ENCODE results near the gene TMEM240. TPM values are rescaled to one million over a fixed set of nuclear protein-coding genes. Genes with fewer than 3 reads are reported as not detected.
"Not testable (repeated sequence)": the region's sequence is repeated elsewhere in the genome, so short reads cannot be mapped to it uniquely, and the experiment has no call there.

Gene TMEM240
- total and polyA plus RNA-seq, 2 of the 8 experiments (the other 6 are each of a cell fraction or from before 2014, with no cell fraction given): 3.6 to 5.7 TPM

DNA sequence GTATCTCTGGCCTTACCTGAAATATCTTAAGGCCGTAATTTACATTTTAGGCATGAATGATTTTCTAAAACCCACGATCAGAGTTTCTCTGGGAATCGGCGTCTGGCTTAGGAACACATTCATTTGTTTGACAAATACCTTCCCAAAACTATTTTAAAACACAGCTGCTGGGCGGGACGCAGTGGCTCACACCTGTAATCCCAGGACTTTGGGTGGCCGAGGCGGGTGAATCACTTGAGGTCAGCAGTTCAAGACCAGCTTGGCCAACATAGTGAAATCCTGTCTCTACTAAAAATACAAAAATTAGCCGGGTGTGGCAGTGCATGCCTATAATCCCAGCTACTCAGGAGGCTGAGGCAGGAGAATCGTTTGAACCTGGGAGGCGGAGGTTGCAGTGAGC lies 16.5 kb upstream of the TMEM240 start:
- H2BK5ac ChIP-seq (ENCODE audit: low read depth, low read length); H3K18ac ChIP-seq (ENCODE audit: extremely low read depth, low read length); H4K5ac ChIP-seq (ENCODE audit: insufficient read length, low read depth, low read length); H2BK20ac ChIP-seq (ENCODE audit: low read length); H2BK12ac ChIP-seq (ENCODE audit: low read depth, low read length); DNase-seq (ENCODE audit: low read depth in 1 of 2, low spot score in 2 of 2); H4K8ac ChIP-seq (ENCODE audit: extremely low read depth, insufficient read depth, low read length); H3K79me1 ChIP-seq (ENCODE audit: low read depth, low read length); H3K9me3 ChIP-seq (ENCODE audit: insufficient read depth in 2 of 2, low read depth in 1 of 2, low read length in 1 of 2); H2AK5ac ChIP-seq (ENCODE audit: low read depth, low read length); H3K4me2 ChIP-seq (ENCODE audit: insufficient read depth in 1 of 2, low read depth in 2 of 2, low read length in 2 of 2); H3K4me3 ChIP-seq (ENCODE audit: extremely low read depth in 1 of 4, insufficient read depth in 2 of 4, low read depth in 3 of 4, low read length in 4 of 4); H3K27ac ChIP-seq (ENCODE audit: low read depth, low read length); H3K4me1 ChIP-seq (replicated peaks in 1 of 4; ENCODE audit: control insufficient read depth in 3 of 4, insufficient read depth in 4 of 4, low read length in 3 of 4); H2BK120ac ChIP-seq (replicated peaks; ENCODE audit: low read depth, low read length); H3K23me2 ChIP-seq (ENCODE audit: low read depth, low read length); H3K4ac ChIP-seq (replicated peaks; ENCODE audit: insufficient read length, low read depth, low read length); H3K14ac ChIP-seq (ENCODE audit: insufficient read length); H3K27me3 ChIP-seq (replicated peaks in 1 of 4; ENCODE audit: control insufficient read depth in 3 of 4, extremely low read depth in 1 of 4, insufficient read depth in 3 of 4, low read length in 3 of 4); FAIRE-seq; H3K23ac ChIP-seq (ENCODE audit: insufficient read length); H2AFZ ChIP-seq (ENCODE audit: low read length); H3K56ac ChIP-seq (replicated peaks; ENCODE audit: insufficient read length, low read depth, low read length); H4K91ac ChIP-seq (replicated peaks; ENCODE audit: insufficient read length, low read length); H3K9ac ChIP-seq (replicated peaks in 1 of 4; ENCODE audit: extremely low read depth in 1 of 4, low read depth in 3 of 4, low read length in 3 of 4); H2BK15ac ChIP-seq (ENCODE audit: low read length): not testable (repeated sequence)
- ChIA-PET CTCF (ENCODE audit: partially characterized antibody) (interaction anchor here (0.6 to 1.8 kb wide), 5 partner anchors 10 to 1632 kb away, joined by 3 to 6 read pairs (median 3); no protein-coding TSS in a partner anchor), POLR2A (ENCODE audit: partially characterized antibody) (interaction anchor here (0.6 to 23.0 kb wide), 5 partner anchors 5 to 614 kb away, joined by 3 to 367 read pairs (median 3); partner anchors contain the start of gene MIB2)
- H3K36me3 ChIP-seq (ENCODE audit: control insufficient read depth in 2 of 4, insufficient read depth in 4 of 4, low read length in 3 of 4): peaks cover 0 to 12% (median 4%) of the 10 kb centered on the region in 4 experiments; a peak in 4 of 8 replicates
- peaks cover 4 to 23% of the 10 kb centered on the region in 2 experiments for H4K20me1 ChIP-seq (replicated peaks in 1 of 2; ENCODE audit: control insufficient read depth in 1 of 2, insufficient read depth in 2 of 2, low read length in 2 of 2)
- WGBS, 2 experiments (ENCODE audit: extremely low coverage in 1 of 2, insufficient coverage in 1 of 2, insufficient read length in 1 of 2, insufficient replicate concordance in 2 of 2, low coverage in 1 of 2, low lambda C conversion rate in 2 of 2, missing lambda C conversion rate in 1 of 2): 97% methylated on average over 11 of the region's 11 CpGs; no CpG with 5 or more reads in 1 of the 2 experiments
- peaks cover 0 to 13% of the 10 kb centered on the region in 2 experiments; a peak in 1 of 4 replicates for H3K79me2 ChIP-seq (ENCODE audit: control insufficient read depth in 1 of 2, insufficient read depth in 2 of 2, low read length in 2 of 2)
